Measurements from ENCODE around the gene AKIRIN2.

The AKIRIN2 gene

GRCh38 chr6:87684895-87685654, 17.0 kb downstream of the AKIRIN2 start:
- no peak for DNase-seq

DNA sequence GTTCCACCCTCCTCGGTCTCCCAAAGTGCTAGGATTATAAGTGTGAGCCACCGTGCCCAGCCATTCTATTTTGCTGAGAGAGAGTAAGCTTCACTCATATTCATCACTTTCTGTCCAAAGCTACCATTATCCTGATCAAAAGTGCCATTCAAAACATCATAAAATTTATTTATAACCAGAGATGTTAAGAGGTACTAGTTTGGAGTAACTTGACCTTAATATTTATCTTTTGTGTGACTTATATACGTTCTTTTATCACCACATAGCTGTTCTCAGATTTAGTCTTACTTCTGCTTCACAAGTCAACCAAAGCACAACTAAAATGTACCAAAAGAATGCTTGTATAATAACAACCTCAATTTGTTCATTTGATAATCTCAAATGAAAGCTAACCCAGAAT, 18.1 kb downstream of the AKIRIN2 start:
- no peak for DNase-seq

GRCh38 chr6:87682310-87682709, 19.7 kb downstream of the AKIRIN2 start:
- DNase-seq = no peak

DNA sequence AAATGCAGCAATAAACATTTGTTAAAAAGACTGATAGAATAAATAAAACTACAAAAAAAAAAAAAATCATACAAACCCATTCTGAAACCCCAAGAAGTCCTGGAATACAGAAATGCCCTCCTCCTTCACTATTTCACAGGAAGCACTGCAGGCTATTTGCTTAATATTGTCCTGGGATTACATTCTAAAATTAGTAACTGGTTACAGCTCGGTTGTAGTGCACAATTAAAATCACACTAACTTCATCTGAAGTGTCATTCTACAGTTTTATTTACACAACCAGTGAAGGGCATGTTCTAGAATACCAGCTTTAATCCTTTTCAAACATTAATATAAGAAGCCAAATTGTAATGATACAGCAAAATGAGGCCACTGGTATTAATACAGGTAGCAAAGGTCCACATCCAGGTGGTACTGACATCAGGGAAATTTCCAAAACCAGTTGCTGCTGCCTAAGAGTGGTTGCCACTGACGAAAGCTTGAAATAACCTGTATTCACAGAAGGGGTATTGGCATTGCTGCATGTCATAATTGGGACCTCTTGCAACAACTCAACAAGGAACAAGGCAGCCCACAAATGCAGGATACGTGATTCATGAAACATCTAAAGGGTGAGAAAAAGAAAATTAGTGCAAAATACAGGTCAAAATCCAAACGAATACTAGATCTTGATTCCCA, 26.9 kb downstream of the AKIRIN2 start:
- no peak for DNase-seq

GRCh38 chr6:87674290-87674689, 27.7 kb downstream of the AKIRIN2 start:
- DNase-seq = no peak

- no peak for DNase-seq
These were observed 28.8 kb downstream of the AKIRIN2 start for GRCh38 chr6:87673237-87673636.

- no peak for DNase-seq
These were observed 29.4 kb downstream of the AKIRIN2 start for GRCh38 chr6:87672641-87673040.

GRCh38 chr6:87671555-87672029, 30.4 kb downstream of the AKIRIN2 start:
- DNase-seq = no peak

- DNase-seq = no peak
These were observed 31.3 kb downstream of the AKIRIN2 start for GRCh38 chr6:87670707-87671106.

DNA sequence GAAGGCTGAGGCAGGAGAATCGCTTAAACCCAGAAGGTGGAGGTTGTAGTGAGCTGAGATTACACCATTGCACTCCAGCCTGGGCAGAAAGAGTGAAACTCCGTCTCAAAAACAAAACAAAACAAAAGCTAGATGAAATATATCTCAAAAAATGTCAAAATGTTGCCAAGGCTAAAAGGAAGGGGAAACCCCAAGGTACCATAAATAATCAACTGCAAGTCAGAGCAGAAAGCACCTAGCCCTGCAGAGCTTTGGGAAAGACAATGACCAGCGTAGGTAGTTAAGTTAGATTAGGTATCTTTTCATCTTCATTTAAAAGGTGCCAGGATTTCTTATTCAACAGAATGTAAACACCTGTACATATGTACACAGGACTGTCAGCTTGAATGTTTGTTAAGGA, 33.0 kb downstream of the AKIRIN2 start:
- no peak for DNase-seq

DNA sequence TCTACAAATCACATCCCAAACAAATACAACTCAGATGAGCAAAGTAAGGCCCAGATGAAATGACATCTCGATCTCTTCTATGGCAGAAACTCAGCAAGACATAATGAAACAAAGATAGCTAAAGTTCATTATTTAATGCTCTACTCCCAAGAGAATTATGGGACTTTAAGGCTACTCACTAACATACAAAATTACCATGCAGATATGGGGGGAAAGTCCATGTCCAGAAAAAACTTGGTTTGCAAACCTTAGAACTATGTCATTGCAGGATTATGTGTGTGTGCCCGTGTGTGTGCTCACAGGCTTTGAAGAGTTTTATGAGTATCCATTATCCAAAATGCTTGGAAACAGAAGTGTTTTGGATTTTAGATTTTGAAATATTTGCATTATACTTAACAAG, 34.0 kb downstream of the AKIRIN2 start:
- no peak for DNase-seq

- DNase-seq = no peak
These were observed 35.0 kb downstream of the AKIRIN2 start for GRCh38 chr6:87667032-87667431.

GRCh38 chr6:87664921-87665485, 37.0 kb downstream of the AKIRIN2 start:
- no peak for DNase-seq

- DNase-seq = no peak
These were observed 38.6 kb downstream of the AKIRIN2 start for GRCh38 chr6:87663434-87663833.

DNA sequence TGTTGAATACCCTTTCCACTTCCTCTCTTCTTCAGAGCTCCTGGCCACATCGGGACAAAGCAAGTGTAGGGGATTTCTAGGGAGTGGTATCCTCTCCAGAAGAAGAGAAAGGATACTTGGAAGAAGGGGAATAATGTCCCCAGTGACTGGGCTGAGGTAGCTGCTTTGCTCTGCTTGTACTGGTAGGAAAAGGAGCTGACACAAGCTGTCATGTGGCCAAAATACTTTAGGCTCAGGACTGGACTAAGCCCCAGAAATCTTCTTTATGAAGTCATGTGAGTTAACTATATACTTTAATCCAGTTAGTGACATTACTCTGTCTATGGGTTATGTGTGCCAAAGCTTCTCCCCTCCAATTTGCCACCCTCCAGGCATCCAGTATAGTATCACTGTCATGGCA, 40.5 kb downstream of the AKIRIN2 start:
- no peak for DNase-seq

- no peak for DNase-seq
These were observed 41.0 kb downstream of the AKIRIN2 start for GRCh38 chr6:87661016-87661415.

- DNase-seq = no peak
These were observed 41.7 kb downstream of the AKIRIN2 start for GRCh38 chr6:87660226-87660911.

DNA sequence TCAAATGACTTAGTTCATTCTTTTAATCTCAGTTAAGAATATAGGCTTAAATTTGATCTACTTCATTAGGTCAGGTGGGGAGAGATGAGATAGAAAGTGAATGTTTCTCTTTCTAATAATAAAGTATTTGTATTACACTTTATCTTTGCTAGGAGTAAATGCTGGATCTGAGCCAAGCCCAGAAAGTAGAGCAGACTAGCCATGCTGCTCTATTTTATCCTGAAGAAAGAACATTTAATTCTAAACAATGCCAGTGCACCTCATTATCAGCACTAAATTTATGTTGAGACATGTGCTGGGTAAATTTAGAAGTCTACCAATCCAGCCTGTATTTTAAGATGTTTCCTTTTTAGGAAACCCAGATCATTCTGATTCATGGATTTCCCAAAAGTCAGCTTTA, 43.5 kb downstream of the AKIRIN2 start:
- no peak for DNase-seq

DNA sequence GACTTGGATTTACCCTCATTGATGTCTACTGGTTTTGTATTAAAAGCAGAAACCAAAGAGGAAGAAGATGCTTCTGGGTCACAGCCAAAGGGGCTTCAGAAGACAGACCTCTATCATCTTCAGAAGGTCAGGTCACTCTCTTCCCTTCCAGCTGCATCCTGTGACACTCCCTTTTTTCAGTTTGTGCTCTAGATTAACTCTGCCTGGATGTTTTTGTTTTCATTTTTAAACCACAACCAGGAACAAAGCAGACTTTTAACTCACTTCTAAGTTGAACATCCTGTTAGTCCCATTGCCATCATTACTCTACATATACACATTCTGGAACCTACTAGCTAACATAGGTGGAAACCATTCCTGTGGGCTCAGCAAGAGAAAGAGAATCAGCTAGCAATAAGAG, 45.2 kb downstream of the AKIRIN2 start:
- DNase-seq = no peak

DNA sequence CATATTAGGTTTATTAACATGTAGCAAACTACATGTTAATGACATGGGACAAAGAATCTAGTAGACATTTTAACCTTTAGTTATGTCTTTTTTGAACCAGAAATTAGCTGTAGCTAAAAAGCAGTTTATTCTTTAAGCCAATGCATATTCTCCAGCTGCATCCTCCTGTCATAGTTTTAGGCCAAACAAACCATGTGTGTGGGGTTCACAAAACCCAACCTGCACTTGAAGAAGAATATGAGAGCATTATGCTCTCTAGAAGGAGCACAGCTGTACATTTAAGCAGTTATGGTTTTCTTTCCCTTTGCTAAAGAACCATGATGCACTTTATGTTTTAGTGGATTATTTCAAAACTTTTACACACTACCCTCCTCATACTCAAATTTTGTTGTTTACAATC, 46.2 kb downstream of the AKIRIN2 start:
- DNase-seq = no peak

DNA sequence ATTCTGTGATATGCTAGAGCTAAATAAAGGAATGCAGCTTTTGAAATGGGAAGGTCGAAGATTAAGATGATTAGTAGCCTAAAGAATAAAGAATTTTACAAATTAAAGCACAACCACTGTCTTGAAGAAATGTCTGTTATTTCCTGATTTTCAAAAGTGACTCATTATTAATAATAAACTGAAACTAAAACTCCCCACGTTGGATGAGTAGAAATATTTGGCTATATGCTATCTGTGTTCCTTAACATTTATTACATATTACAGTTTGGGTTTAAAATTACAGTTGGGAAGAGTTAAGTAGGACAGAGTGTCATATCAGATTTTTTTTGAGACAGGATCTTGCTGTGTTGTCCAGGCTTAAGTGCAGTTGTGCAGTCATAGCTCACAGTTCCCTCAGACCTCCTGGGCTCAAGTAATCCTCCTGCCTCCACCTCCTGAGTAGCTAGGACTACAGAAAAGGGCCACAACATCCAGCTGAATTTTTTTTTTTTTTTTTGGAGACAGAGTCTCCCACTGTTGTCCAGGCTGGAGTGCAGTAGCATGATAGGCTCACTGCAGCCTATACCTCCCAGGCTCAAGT, 47.1 kb downstream of the AKIRIN2 start:
- no peak for DNase-seq

DNA sequence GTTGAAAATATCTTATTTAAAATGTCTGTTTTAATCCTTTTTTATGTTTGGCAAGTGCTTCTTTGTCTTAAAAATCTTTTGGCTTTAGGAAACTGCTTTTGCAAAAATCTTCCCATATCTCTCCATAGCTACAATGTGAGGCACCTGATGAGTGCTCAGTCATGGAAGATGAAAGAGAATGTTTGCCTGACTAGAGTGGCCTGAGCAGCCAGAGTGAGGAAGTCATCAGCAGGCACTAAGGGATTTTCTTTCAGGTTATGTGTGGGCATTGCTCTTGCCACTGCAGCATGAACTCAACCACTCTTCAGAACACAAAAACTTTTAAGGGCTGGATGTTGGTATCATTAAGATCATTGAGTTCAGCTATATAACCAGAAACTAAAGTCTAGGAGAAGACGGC, 47.9 kb downstream of the AKIRIN2 start:
- no peak for DNase-seq

Measured in activated naive CD4-positive, alpha-beta T cell treated with Interleukin-2 at 50 U/mL for 16 hours (primary cell).